DND-41 (cell line): ENCODE data around the gene TMEM89.

Source experiments
- ATAC-seq: fragments of 200-7000 bp; cut with Tn5 transposase; 3 replicates; pipeline ENCODE4 v1.9.1; 2021; ENCODE audit warnings: low read depth; ENCODE audit not compliant: insufficient read depth
- DNase-seq: peaks from one replicate; pipeline ENCODE4 v3.0.0-alpha.2; 2020
- H2AFZ ChIP-seq: 2 replicates; pipeline ENCODE4 v1.6.0; 2012; ENCODE audit warnings: low read depth, low read length
- H3K27ac ChIP-seq: 2 replicates; pipeline ENCODE4 v1.5.1; 2012; ENCODE audit warnings: low read length, inconsistent platforms
- H3K27me3 ChIP-seq: fragments of 200-600 bp; sonication (generic); 2 replicates; pipeline ENCODE4 v1.6.0; 2012; ENCODE audit warnings: low read length, mild to moderate bottlenecking, inconsistent platforms; ENCODE audit not compliant: insufficient read depth, poor library complexity
- H3K36me3 ChIP-seq: 2 replicates; pipeline ENCODE4 v1.5.1; 2012; ENCODE audit warnings: low read length, inconsistent platforms; ENCODE audit not compliant: insufficient read depth
- H3K4me1 ChIP-seq: 2 replicates; pipeline ENCODE4 v1.5.1; 2012; ENCODE audit warnings: mild to moderate bottlenecking, low read length; ENCODE audit not compliant: insufficient read depth
- H3K4me2 ChIP-seq: 2 replicates; pipeline ENCODE4 v1.6.0; 2012; ENCODE audit warnings: mild to moderate bottlenecking, moderate library complexity, low read length, inconsistent platforms; ENCODE audit not compliant: insufficient read depth
- H3K4me3 ChIP-seq, 2 experiments: fragments of 200-600 bp in 1 of 2; shearing (Covaris generic) in 1 of 2; 2 replicates each; pipeline ENCODE4 v1.5.1; 2012 to 2016; ENCODE audit warnings: inconsistent platforms in 2 of 2, low read length in 2 of 2, mild to moderate bottlenecking in 2 of 2, low read depth in 1 of 2, moderate library complexity in 1 of 2
- H3K79me2 ChIP-seq: 2 replicates; pipeline ENCODE4 v1.6.0; 2012; ENCODE audit warnings: low read length, inconsistent platforms; ENCODE audit not compliant: insufficient read depth
- H3K9ac ChIP-seq: 2 replicates; pipeline ENCODE4 v1.6.0; 2012; ENCODE audit warnings: low read depth, mild to moderate bottlenecking, inconsistent platforms, low read length, moderate library complexity
- H3K9me3 ChIP-seq: 2 replicates; pipeline ENCODE4 v1.5.1; 2012; ENCODE audit warnings: low read length, moderate library complexity, mild to moderate bottlenecking, inconsistent platforms; ENCODE audit not compliant: insufficient read depth, severe bottlenecking
- H4K20me1 ChIP-seq: 2 replicates; pipeline ENCODE4 v1.6.0; 2012; ENCODE audit warnings: low read length; ENCODE audit not compliant: insufficient read depth
- EZH2 ChIP-seq: IDR thresholded peaks from 3 replicates; pipeline ENCODE4 v1.6.1; 2012; ENCODE audit warnings: borderline replicate concordance, low read depth, mild to moderate bottlenecking, moderate library complexity, low read length, inconsistent platforms; ENCODE audit not compliant: severe bottlenecking
- TF ChIP-seq, protein P1 (sequence below): IDR thresholded peaks from 2 replicates; pipeline ENCODE4 v1.5.1; 2012; ENCODE audit warnings: borderline replicate concordance, low read length, moderate library complexity, mild to moderate bottlenecking; ENCODE audit not compliant: poor library complexity, severe bottlenecking; ENCODE audit errors: extremely low read depth

Gene TMEM89

GRCh38 chr3:48656061-48656840 lies 34.7 kb upstream of the TMEM89 start:
- H3K36me3 ChIP-seq, result no peaks in the 10 kb centered on the region
- TF ChIP-seq, protein P1, sequence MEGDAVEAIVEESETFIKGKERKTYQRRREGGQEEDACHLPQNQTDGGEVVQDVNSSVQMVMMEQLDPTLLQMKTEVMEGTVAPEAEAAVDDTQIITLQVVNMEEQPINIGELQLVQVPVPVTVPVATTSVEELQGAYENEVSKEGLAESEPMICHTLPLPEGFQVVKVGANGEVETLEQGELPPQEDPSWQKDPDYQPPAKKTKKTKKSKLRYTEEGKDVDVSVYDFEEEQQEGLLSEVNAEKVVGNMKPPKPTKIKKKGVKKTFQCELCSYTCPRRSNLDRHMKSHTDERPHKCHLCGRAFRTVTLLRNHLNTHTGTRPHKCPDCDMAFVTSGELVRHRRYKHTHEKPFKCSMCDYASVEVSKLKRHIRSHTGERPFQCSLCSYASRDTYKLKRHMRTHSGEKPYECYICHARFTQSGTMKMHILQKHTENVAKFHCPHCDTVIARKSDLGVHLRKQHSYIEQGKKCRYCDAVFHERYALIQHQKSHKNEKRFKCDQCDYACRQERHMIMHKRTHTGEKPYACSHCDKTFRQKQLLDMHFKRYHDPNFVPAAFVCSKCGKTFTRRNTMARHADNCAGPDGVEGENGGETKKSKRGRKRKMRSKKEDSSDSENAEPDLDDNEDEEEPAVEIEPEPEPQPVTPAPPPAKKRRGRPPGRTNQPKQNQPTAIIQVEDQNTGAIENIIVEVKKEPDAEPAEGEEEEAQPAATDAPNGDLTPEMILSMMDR, result no peak
- TF ChIP-seq EZH2, result no peak
- H3K27me3 ChIP-seq, result no peaks in the 10 kb centered on the region
- H4K20me1 ChIP-seq, result peaks cover 6% of the 10 kb centered on the region; the same call in 1 of the 2 replicates
- no peak overlapping the region for H2AFZ ChIP-seq
- H3K27ac ChIP-seq, result no peak overlapping the region
- no peaks in the 10 kb centered on the region for H3K4me1 ChIP-seq
- no peaks in the 10 kb centered on the region for H3K9me3 ChIP-seq
- H3K4me3 ChIP-seq, result no peak overlapping the region
- DNase-seq, result no peak
- H3K79me2 ChIP-seq, result no peaks in the 10 kb centered on the region
- no peak overlapping the region for H3K9ac ChIP-seq
- no peak overlapping the region for H3K4me2 ChIP-seq
- ATAC-seq, result no peak

DNA sequence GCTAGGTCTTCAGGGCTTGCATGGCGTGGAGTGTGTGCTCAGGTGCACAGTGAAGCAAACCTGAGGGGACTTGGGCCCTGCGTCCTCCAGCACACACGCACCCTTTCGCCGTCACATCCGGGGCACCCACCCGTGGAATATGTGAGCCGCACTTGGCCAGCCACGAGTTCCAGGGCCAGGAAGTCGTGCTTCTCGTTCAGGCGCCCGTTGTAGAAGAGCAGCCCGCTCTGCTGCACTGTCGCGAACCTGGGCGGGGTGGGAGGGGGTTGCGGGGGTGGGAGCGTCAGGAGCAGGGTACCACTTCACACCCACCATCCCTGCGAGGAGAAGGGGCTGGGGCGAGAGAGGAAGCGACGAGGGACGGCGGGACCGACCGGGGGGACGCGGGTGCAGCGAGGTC lies 34.0 kb upstream of the TMEM89 start:
- Histone ChIP-seq H3K4me3 (no peak overlapping the region), H3K9me3 (no peaks in the 10 kb centered on the region), H3K4me1 (no peaks in the 10 kb centered on the region), H3K79me2 (no peaks in the 10 kb centered on the region), H3K27me3 (no peaks in the 10 kb centered on the region), H3K36me3 (no peaks in the 10 kb centered on the region), H2AFZ (no peak overlapping the region), H4K20me1 (peaks cover 6% of the 10 kb centered on the region; the same call in 1 of the 2 replicates), H3K4me2 (no peak overlapping the region), H3K9ac (no peak overlapping the region), H3K27ac (no peak overlapping the region)
- no peak for ATAC-seq
- TF ChIP-seq, protein P1, result no peak
- TF ChIP-seq EZH2, result no peak
- no peak for DNase-seq

DNA sequence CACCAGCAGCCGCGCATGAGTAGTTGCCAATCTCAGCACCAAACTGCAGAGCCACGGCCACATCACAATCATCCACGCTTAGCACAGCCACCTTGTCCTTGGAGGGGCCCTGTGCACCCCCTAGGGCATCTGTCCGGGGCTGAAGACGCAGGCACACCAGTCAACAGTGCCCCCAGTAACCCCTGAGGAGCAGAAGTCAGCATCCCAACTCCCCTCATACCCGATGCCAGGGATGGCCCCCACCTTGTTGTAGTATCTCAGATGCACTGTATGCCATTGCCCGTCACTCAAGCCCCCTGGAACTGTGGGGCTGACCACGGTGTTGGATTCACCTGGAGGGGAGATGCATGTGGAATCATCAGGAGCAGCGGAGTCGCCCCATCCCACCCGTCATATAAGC lies 33.5 kb upstream of the TMEM89 start:
- Histone ChIP-seq H3K27ac (no peak overlapping the region), H3K4me3 (no peak overlapping the region), H2AFZ (no peak overlapping the region), H3K27me3 (no peaks in the 10 kb centered on the region), H3K4me1 (no peaks in the 10 kb centered on the region), H3K4me2 (no peak overlapping the region), H3K36me3 (no peaks in the 10 kb centered on the region), H4K20me1 (peaks cover 6% of the 10 kb centered on the region; the same call in 1 of the 2 replicates), H3K79me2 (no peaks in the 10 kb centered on the region), H3K9ac (no peak overlapping the region), H3K9me3 (no peaks in the 10 kb centered on the region)
- TF ChIP-seq EZH2, result no peak
- TF ChIP-seq, protein P1, result no peak
- ATAC-seq (no peak), DNase-seq (no peak)
